Psoas muscle (tissue), 8 donors: ENCODE data around the gene LPP. TPM values are rescaled to one million over a fixed set of nuclear protein-coding genes. Genes with fewer than 3 reads are reported as not detected.

Experiments used
- ATAC-seq, 4 donors: fragments of 200-7000 bp; cut with Tn5 transposase; one replicate each; pipeline ENCODE4 v1.9.1; 2020; ENCODE audit warnings: moderate library complexity in 3 of 4, mild to moderate bottlenecking in 2 of 4
- DNase-seq, 2 donors: peaks; one replicate each; pipeline ENCODE4 v3.0.0-alpha.2; 2020
- H3K27ac ChIP-seq: fragments of 200-600 bp; one replicate; pipeline ENCODE4 v1.8.0; 2022
- H3K27me3 ChIP-seq, 3 donors: fragments of 200-600 bp in 1 of 3; one replicate each; pipeline versions ENCODE4 v1.6.1 to v1.8.0; 2013 to 2022; ENCODE audit warnings: low read length in 2 of 3, mild to moderate bottlenecking in 2 of 3, moderate library complexity in 1 of 3; ENCODE audit not compliant: insufficient read depth in 3 of 3
- H3K36me3 ChIP-seq, 2 donors: fragments of 200-600 bp in 1 of 2; one replicate each; pipeline versions ENCODE4 v1.6.1 to v1.8.0; 2013 to 2022; ENCODE audit warnings: low read depth in 1 of 2, mild to moderate bottlenecking in 1 of 2, moderate library complexity in 1 of 2; ENCODE audit not compliant: insufficient read depth in 1 of 2
- H3K4me1 ChIP-seq: fragments of 200-600 bp; one replicate; pipeline ENCODE4 v1.8.0; 2022
- H3K4me3 ChIP-seq: fragments of 200-600 bp; one replicate; pipeline ENCODE4 v1.8.0; 2022; ENCODE audit warnings: mild to moderate bottlenecking
- H3K9me3 ChIP-seq: fragments of 200-600 bp; one replicate; pipeline ENCODE4 v1.8.0; 2022
- WGBS, 3 donors: extraction: QIAGEN DNeasy Blood & Tissue Kit; methylation state at CpG; one replicate each; pipeline versions ENCODE4 v1.1.6 to v1.1.7; 2013; 5-methylcytosine and 5-hydroxymethylcytosine counted together
- intact Hi-C, 2 donors: fragments of 100-400 bp; cut with DNase I; formaldehyde crosslinking; loops; one replicate each; pipeline versions ENCODE4 v1.11.0 to v1.14.2; 2022
- polyA plus RNA-seq, 3 donors: library from polyadenylated mRNA; stranded (reverse); fragments of 200-250 nt; gene quantifications; one replicate each; pipeline ENCODE4 v1.2.3, GENCODE V29; 2013
- total RNA-seq, 4 donors: library from RNA; stranded (reverse); fragmentation: NEBNext Ultra II Directional in 2 of 4; extraction: Animal tissue kit (Norgen Biotek cat#: 25700) in 2 of 4; gene quantifications; one replicate each; pipeline versions ENCODE4 v1.2.1 to v1.2.4, GENCODE V29; 2021 to 2023
- TF ChIP-seq, protein P1 (sequence below): fragments of 200-600 bp; IDR thresholded peaks from one replicate; pipeline ENCODE4 v1.8.0; 2022; ENCODE audit warnings: antibody characterized with exemption
- donor health status: healthy with polysubstance abuse.
- donor health status: DM: no; HTN: no; CAD: no; lungs with moderate emphysema.
- donor health status: Bipolar disorder and iron deficiency.
- donor health status: healthy.
- donor health status: DM: yes; HTN: yes; CAD: no.
- donor health status: DM: no; HTN: no; CAD: no.
- donor health status: DM: no; HTN: no; CAD: no.
- donor health status: DM: yes; HTN: yes; CAD: no.

LPP gene
- total and polyA plus RNA-seq, 7 donors = 2.6 to 80.3 (median 42.8) TPM

DNA sequence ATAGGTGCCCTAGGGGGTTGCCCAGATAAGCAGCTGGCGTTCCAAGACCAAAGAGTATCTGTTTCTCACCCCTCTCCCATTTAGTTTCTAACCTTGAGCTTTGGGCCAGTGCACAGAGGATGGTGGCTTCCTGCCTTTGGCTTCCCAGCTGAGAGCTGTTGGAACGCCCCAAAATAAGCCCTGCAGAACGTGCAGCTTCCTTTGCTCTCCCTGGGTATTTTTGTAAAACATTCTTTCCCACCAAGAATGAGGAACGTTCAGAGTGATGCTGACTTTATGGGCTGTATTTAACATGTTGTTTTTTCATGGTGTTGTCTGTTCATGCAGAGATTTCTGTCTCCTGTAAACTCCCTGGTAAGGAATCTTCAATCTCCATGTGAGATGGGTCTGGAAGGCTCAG, 63.8 kb downstream of the LPP start:
- peaks cover 49% of the 10 kb centered on the region for H3K4me1 ChIP-seq
- peak overlapping the region; percentile 87 for H3K27ac ChIP-seq
- DNase-seq (no peak), ATAC-seq (no peak)
- intact Hi-C loops = no loop called here
- H3K4me3 ChIP-seq = no peak overlapping the region
- H3K36me3 ChIP-seq = peaks cover 0 to 2% of the 10 kb centered on the region in 2 donors
- H3K27me3 ChIP-seq = no peaks in the 10 kb centered on the region
- TF ChIP-seq, protein P1, sequence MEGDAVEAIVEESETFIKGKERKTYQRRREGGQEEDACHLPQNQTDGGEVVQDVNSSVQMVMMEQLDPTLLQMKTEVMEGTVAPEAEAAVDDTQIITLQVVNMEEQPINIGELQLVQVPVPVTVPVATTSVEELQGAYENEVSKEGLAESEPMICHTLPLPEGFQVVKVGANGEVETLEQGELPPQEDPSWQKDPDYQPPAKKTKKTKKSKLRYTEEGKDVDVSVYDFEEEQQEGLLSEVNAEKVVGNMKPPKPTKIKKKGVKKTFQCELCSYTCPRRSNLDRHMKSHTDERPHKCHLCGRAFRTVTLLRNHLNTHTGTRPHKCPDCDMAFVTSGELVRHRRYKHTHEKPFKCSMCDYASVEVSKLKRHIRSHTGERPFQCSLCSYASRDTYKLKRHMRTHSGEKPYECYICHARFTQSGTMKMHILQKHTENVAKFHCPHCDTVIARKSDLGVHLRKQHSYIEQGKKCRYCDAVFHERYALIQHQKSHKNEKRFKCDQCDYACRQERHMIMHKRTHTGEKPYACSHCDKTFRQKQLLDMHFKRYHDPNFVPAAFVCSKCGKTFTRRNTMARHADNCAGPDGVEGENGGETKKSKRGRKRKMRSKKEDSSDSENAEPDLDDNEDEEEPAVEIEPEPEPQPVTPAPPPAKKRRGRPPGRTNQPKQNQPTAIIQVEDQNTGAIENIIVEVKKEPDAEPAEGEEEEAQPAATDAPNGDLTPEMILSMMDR = no peak
- 36 to 55% (median 40%) methylated on average over 4 of the region's 4 CpGs for WGBS, 3 donors
- H3K9me3 ChIP-seq = no peaks in the 10 kb centered on the region

DNA sequence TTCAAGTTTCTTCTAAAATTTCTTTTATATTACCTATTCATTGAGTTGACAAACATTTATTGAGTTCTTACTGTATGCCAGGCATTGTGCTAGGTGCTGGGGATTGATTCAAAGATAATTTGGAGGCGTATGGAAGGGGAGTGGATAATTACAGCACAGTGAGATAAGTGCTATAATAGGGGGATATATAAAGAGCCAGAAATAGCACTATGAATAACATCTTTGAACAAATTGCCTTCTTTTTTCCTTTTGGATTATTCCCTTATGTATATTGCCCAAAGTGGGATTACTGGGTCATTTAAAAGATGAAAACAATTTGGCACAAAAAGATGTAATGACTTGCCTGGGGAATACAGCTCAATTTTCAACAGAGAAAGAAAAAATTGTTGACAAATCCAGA, 64.6 kb downstream of the LPP start:
- intact Hi-C loops = no loop called here
- H3K9me3 ChIP-seq = no peaks in the 10 kb centered on the region
- H3K27me3 ChIP-seq = no peaks in the 10 kb centered on the region
- H3K27ac ChIP-seq = peak overlapping the region; percentile 87
- H3K36me3 ChIP-seq = peaks cover 0 to 2% of the 10 kb centered on the region in 2 donors
- DNase-seq (no peak), ATAC-seq (peak in 1 of 4 donors; percentile 54)
- TF ChIP-seq, protein P1 = no peak
- no peak overlapping the region for H3K4me3 ChIP-seq
- WGBS, 3 donors = 28 to 62% (median 30%) methylated on average over 1 of the region's 1 CpG
- H3K4me1 ChIP-seq = peaks cover 58% of the 10 kb centered on the region

DNA sequence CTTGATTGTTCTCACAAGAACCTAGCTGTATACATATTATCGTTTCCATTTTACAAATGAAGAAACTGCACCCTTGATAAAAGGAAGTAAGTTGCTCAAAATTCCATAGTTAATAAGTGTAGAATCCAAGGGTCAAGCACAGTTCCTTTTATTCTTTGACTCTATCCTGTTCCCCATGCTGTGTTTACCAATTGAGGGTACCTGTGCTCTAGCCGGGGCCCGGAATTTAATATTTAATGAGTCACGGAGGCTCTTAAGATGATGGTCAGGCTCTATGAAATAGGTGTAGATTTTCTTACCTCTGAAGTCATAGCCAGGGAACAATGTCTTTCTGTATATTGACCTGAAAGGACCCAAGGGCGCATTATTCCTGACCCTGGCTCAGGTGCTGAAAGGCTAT, 65.2 kb downstream of the LPP start:
- no peaks in the 10 kb centered on the region for H3K9me3 ChIP-seq
- DNase-seq (no peak), ATAC-seq (no peak)
- 88 to 92% (median 89%) methylated on average over 5 of the region's 5 CpGs for WGBS, 3 donors
- intact Hi-C loops = no loop called here
- H3K4me3 ChIP-seq = no peak overlapping the region
- TF ChIP-seq, protein P1 = no peak
- H3K27me3 ChIP-seq = no peaks in the 10 kb centered on the region
- H3K4me1 ChIP-seq = peaks cover 63% of the 10 kb centered on the region
- H3K36me3 ChIP-seq = peaks cover 0 to 2% of the 10 kb centered on the region in 2 donors
- H3K27ac ChIP-seq = peak overlapping the region; percentile 87

DNA sequence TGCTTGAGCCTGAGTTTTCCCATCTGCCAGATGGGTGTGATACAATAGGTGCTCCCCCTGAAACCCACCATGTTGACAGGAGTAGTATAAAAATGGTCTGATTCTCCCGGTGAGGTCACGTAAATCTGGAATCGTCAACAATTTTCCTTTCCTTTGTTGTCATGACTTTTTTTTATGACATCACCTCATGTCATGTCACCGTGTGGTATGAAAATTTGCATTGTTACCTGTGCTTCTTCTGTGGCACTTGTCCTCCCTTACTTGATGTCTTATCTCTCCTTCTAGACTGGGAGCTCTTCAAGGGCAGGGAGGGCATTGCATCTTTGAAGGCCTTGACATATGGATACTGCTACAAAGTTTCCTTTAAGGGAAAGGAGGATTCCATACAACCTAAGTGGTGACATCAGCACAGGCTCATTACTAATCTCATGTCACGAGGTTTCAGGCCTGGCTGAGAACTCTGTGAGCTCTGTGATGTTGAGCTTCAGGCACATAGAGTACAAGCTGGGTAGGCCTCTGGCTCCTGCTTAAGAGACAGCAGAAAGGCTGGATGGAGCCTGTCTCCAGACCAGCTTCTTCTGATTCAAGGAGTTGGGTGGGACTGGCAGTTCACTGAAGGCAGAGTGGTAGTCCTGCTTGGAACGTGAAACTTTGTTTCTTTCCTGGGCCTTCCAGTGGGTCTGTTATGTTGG, 66.3 kb downstream of the LPP start:
- Histone ChIP-seq H3K36me3 (peaks cover 0 to 2% of the 10 kb centered on the region in 2 donors), H3K4me3 (no peak overlapping the region), H3K27me3 (no peaks in the 10 kb centered on the region), H3K9me3 (no peaks in the 10 kb centered on the region), H3K27ac (peak overlapping the region; percentile 87), H3K4me1 (peaks cover 63% of the 10 kb centered on the region)
- TF ChIP-seq, protein P1 = no peak
- 81 to 94% (median 86%) methylated on average over 6 of the region's 6 CpGs for WGBS, 3 donors
- ATAC-seq (peak; percentile 35 to 69 (median 62)), DNase-seq (no peak)
- intact Hi-C loops = loop anchor here in 1 of 2 donors (2.0 kb wide), 1 partner anchor 475 kb away; the partner anchor contains the start of gene BCL6
